GM18505 (cell line): Measurements from ENCODE around the gene MAGI2.

Experiments
- ATAC-seq: cut with Tn5 transposase; IDR thresholded peaks from one replicate; pipeline ENCODE4 v1.9.1; 2021; ENCODE audit not compliant: unreplicated experiment
- POLR2A ChIP-seq: IDR thresholded peaks from 4 replicates; pipeline ENCODE4 v1.6.1; 2011; ENCODE audit warnings: borderline replicate concordance; ENCODE audit not compliant: insufficient read depth, insufficient read length; ENCODE audit errors: extremely low read depth

The MAGI2 gene

DNA sequence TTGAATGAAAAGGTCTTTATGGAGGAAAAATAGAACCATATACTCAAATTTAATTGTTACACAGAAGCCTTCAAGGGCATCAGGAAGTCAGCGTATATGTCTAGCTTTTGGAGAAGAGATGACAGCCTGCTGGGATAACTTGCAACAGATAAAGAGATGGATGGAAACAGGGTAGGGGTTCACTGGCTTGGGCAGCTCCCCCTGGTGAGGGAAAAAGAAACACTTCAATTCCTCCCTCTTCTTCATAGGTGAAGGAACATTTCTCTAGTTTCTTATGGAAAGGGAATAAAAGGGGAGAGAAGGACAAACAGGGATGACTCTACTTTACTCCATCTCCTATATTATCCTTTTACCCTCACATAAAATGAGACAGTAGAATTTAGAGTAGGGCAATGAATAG, 1019.2 kb downstream of the MAGI2 start:
- no peak for ATAC-seq
- no peak for TF ChIP-seq POLR2A

DNA sequence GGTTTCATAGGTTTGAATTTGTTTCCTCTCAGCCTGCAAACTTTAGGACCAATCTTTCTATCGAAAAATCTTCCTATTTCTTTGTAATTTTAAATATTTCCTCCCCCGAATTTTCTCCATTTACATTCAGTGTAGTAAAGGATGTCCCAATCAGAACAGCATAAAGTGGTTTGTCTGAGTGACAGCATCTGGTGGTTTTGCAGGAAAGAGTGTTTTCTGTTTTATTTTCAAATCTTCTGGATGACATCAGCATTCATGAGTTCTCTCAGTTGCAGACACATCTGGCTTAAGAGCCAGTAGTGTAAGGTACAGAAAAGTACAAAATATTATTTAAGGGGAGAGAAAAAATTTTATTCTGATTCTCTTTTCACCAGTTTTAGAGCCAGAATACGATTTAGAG, 1020.0 kb downstream of the MAGI2 start:
- ATAC-seq = no peak
- TF ChIP-seq POLR2A = no peak

DNA sequence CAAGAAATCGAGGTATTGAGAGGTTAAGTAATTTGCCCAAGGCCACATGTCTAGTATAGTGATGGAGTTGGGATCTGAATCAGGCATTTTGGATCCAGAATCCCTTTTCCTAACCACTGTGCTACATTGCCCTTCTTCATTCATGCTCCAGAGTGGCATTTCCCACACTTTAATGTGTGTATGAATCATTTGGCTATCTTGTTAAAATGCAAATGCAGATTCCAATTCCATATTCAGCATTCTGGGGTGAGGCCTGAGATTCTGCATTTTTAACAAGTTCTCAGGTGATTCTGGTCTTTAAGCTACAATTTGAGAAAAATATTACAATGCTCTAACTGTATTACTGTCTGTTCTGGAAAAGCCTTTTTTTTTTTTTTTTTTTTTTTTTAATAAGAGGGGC, 1023.6 kb downstream of the MAGI2 start:
- no peak for TF ChIP-seq POLR2A
- ATAC-seq = no peak

DNA sequence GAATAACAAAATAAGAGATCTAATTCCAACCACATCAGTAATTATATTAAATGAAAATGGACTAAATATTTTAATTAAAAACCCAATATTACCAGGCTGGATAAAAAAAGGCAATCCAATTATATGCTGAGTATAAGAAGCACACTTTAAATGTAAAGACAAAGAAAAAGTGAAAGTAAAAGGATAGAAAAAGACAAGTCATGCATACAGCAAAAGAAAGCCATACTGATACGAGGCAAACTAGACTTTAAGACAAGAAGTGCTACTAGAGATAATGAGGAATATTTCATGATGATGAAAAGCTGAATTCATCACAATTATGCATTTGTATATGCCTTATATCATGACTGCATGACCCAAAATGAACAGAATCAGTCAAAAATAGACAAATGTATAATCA, 1026.3 kb downstream of the MAGI2 start:
- TF ChIP-seq POLR2A = no peak
- no peak for ATAC-seq

DNA sequence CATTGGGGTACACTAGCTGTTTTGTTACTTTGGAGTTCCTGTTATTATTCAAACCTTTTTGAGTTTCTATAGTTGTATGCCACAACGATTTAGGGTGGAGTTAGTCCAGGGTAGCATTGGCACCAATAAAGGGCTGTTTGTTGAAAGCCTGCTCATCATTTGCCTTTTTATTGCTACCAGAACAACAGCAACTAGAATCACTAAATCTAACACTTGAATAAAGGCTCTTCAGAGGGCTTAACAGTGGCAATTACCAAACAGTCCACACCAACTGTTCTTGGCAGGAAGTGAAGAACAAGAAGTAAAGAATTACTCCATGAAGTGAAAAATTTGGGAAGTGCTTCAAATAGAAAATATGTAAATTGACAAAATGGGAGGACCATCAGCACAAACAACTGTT, 1033.5 kb downstream of the MAGI2 start:
- TF ChIP-seq POLR2A = no peak
- ATAC-seq = no peak

DNA sequence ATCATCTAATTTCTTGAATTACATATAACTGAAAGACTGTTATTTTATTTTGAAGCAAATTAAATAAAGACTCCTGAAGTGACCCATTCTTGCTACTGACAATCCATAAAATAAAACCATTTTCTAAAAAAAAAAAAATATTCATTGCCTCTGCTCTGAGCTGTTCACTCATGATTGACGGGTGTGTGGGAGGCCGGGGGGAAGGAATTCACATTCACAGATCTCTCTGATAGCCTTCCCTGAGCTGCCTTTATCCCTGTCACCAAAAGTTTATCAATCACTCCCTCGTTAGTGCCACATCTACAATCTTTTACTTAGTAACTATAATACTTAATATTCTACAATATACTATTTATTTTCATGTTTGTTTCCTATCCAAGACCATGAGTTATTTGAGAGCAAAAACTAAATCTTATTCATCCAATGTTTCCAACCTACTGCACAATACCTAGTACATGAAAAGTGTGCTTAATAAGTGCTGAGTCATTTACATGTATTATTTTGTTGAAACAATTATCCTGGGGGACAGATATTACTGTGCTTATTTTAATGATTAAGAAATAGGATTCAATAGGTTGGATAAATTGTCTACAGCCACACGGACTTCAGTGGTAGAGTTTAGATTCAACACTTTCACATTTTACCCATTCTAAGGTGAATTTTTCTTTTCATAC, 1036.2 kb downstream of the MAGI2 start:
- TF ChIP-seq POLR2A = no peak

DNA sequence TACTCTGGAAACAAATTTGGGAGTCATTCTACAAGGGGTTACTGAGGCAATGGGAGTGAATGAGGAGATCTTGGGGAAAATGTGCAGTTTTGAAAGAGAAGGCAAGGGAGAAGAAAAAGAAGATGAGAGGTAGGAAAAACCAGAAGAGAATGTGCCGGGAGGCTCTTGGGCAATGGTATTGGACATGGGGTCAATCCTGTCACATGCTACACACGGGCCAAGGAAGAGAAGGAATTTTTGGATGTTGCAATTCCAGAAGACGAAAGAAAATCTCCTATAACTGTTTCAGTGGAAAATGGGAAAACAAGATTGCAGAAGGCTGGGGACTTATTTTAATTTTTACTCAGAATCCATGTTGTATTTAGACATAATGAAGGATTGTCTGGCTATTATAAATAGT, 1039.9 kb downstream of the MAGI2 start:
- TF ChIP-seq POLR2A = no peak
- no peak for ATAC-seq

More for the DNA sequence above, 1036.2 kb downstream of the MAGI2 start:
- no peak for ATAC-seq

DNA sequence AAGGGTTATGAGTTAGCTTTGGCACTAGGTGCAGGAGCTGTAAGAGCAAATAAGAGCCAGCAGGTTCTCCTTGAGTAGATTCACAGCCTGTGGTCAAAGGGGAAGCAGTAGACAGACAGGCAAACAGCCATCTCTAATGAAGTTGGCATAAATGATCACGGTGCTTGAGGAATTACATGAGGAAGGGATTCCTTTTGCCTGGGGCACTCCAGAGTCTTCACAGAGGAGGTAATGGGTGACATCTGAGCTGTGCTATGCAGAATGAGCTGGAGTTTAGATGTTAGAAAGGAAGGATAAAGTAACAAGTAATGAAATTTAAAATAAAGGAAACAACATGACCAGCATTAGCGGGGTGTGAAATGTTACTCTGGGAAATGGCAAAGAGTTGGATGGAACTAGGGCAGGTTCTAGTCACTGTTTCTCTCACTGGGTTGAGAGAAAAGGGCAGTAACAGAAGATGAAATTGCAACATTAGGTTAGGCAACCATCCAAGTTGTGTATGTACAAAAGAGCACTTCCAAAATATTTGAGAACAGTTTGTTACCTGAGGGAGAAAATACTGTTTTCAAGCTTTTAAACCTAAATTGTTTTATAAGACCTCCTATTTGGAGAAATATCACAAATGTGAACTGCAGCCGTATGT, 1041.1 kb downstream of the MAGI2 start:
- no peak for TF ChIP-seq POLR2A
- ATAC-seq = no peak

DNA sequence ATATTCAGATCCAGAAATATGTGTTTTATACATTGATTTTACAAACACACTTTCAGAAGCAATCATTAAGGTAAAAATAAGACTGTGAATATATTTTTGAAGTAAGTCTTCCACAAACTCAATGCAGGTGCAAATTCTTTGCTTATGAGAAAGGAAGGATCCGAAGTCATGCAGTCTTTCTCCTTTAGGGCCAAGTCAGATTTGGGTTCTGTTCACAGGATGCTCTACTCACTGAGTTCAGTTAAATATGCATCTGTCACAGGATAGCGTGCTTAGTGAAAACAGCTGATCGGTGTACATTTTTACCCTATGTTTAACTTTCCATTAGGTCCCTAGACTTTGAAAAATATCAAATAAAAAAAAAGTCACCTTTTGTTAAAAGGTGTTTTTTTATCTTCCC, 1046.4 kb downstream of the MAGI2 start:
- no peak for ATAC-seq
- TF ChIP-seq POLR2A = no peak

DNA sequence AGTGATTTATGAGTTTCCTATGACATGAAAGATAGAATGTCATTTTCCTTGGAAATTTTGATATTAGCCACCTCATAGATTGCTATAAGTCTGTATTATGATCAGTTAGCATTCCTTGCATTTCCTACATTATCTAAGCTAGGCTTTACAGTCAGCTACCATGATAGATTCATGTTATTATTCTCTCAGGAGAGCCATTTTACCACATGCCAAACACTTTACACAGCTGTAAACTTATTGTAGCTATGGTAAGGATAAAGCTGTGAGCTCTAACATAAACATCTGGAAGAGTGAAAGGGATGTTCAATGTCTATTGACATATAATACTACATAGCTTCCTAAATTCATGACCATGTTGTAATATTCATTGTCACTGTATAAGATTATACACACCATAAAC, 1046.9 kb downstream of the MAGI2 start:
- TF ChIP-seq POLR2A = no peak
- no peak for ATAC-seq

DNA sequence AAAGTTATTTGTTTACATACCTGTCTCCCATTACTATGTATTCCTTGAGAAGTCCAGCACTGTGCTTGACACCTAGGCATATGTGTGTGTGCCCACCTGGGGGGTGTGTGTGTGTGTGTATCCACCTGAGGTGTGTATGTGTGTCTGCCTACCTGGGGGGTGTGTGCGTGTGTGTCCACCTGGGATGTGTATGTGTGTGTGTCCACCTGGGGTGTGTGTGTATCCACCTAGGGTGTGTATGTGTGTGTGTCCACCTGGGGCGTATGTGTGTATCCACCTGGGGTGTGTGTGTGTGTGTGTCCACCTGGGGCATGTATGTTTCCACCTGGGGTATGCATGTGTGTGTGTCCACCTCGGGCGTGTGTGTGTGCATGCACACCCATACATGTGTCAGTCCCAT, 1051.4 kb downstream of the MAGI2 start:
- TF ChIP-seq POLR2A = no peak
- no peak for ATAC-seq

DNA sequence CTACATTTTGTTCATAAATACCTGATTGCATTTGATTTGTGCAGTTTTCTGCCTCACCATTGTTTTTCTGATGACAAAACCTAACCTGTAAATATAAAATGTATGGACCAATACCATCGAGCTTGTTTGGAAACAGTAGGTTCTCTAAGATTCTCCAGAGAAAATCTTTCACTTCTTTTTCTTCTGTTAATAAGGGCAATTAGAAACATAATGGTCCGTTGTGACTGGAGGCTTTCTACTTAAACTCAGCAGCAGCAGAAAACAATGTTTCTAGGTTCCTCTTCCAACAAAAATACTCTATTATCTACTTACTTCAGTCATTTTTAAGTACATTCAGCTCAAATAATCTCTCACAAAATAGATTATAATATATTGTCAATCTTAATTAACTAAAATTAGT, 1053.4 kb downstream of the MAGI2 start:
- TF ChIP-seq POLR2A = no peak
- ATAC-seq = no peak

DNA sequence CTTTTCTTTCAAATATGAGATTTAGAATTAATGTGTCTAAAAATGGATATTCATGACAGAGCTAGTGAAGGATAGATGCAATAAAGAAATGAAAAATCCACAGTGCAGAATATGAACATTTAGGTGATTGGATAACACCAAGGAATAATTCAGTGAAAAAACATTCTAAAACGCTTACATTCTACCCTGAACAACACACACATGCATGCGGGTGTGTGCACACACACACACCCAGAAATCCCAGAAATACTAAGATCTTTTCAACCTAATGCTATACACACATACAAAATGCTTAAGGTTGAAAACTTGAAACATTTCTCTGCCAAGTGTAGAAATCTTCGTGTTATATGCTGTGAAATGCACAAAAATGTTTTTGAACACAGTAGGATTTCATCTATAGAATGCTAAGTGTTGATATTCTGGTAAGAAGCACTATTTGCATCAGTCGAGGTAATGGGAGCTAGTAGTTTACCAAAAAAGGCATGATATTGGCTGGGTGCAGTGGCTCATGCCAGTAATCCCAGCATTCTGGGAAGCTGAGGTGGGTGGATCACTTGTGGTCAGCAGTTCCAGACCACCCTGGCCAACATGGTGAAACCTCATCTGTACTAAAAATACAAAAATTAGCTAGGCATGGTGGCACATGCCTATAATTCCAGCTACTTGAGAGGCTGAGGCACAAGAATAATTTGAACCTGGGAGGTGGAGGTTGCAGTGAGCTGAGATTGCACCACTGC, 1054.3 kb downstream of the MAGI2 start:
- ATAC-seq = no peak
- no peak for TF ChIP-seq POLR2A

DNA sequence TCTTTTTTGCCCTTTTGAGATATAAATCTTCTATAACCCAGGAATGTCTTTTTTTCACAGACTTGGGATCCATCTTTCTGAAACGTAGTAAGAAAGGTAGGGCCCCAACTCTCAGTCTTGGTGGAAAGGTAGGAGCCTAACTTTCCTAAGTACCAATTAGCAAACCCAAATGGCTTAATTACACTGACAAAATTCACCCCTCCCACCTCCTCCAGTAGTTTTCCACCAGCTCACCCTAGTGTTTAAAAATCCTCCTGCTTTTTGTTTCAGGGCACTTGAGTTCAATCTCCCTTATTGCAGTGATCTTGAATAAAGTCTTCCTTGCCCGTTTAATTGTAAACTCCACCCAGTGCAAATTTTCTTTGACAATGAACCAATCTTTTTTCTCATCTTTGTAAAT, 1054.9 kb downstream of the MAGI2 start:
- no peak for ATAC-seq
- no peak for TF ChIP-seq POLR2A
